ENCODE measurements around the gene BCL2L11. TPM values are rescaled to one million over a fixed set of nuclear protein-coding genes. Genes with fewer than 3 reads are reported as not detected.

The BCL2L11 gene
- total RNA-seq, 1 donor from 2014 or later, result 8.4 TPM

- TF ChIP-seq, protein P1, sequence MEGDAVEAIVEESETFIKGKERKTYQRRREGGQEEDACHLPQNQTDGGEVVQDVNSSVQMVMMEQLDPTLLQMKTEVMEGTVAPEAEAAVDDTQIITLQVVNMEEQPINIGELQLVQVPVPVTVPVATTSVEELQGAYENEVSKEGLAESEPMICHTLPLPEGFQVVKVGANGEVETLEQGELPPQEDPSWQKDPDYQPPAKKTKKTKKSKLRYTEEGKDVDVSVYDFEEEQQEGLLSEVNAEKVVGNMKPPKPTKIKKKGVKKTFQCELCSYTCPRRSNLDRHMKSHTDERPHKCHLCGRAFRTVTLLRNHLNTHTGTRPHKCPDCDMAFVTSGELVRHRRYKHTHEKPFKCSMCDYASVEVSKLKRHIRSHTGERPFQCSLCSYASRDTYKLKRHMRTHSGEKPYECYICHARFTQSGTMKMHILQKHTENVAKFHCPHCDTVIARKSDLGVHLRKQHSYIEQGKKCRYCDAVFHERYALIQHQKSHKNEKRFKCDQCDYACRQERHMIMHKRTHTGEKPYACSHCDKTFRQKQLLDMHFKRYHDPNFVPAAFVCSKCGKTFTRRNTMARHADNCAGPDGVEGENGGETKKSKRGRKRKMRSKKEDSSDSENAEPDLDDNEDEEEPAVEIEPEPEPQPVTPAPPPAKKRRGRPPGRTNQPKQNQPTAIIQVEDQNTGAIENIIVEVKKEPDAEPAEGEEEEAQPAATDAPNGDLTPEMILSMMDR (IDR thresholded peaks at IDR 0.05; ENCODE audit: borderline replicate concordance), result no peak
- Histone ChIP-seq H3K27ac (replicated peaks) (no peak overlapping the region), H3K27me3 (ENCODE audit: low read depth) (no peaks in the 10 kb centered on the region), H3K36me3 (peaks cover 18% of the 10 kb centered on the region), H3K4me3 (no peak overlapping the region), H3K9me3 (replicated peaks) (no peaks in the 10 kb centered on the region), H3K4me1 (peaks cover 40% of the 10 kb centered on the region)
- intact Hi-C loops (cut with micrococcal nuclease), result no loop called here
- no peak for DNase-seq
These were observed 12.9 kb downstream of the BCL2L11 start for GRCh38 chr2:111133603-111134002.

- peaks cover 14% of the 10 kb centered on the region for H3K36me3 ChIP-seq
- H3K27me3 ChIP-seq (ENCODE audit: low read depth), result no peaks in the 10 kb centered on the region
- TF ChIP-seq, protein P1 (IDR thresholded peaks at IDR 0.05; ENCODE audit: borderline replicate concordance), result no peak
- no peak overlapping the region for H3K4me3 ChIP-seq
- no peak for DNase-seq
- no peak overlapping the region for H3K27ac ChIP-seq (replicated peaks)
- no peaks in the 10 kb centered on the region for H3K9me3 ChIP-seq (replicated peaks)
- intact Hi-C loops (cut with micrococcal nuclease), result no loop called here
- H3K4me1 ChIP-seq, result peaks cover 44% of the 10 kb centered on the region
These were observed 13.3 kb downstream of the BCL2L11 start for GRCh38 chr2:111134055-111134454.

DNA sequence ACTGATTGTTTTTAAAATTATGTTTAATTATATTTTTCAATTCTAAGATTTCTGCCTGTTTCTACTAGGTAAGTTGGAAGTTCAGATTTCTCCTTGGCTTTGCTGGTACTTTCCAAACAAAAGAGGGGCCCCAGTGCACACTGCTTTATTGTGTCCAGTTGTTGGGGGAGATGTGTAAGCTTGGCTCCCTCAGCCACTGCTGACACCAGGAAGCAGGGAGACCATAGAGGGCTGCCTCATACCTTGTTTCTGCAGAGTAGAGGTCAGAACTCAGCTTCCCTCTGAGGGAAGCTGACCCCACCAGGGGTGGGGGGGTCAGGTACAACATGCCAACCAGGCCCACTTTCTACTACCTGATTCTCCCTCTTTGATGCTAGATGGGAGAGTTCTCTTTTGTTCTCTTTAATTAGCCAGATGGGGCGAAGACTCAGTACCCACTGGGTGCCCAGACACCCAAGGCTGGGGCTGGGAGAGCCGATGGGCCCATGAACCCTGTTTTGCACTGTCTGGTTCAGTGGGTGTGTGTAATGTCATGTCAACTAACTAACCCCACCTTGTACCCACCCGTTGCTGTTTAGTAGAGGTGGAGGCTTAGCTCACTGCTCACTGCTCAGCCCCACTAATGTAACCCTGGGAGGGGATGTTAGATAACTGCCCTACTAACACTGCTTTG lies 14.7 kb downstream of the BCL2L11 start:
- DNase-seq, result no peak
- Histone ChIP-seq H3K27me3 (ENCODE audit: low read depth) (no peaks in the 10 kb centered on the region), H3K9me3 (replicated peaks) (no peaks in the 10 kb centered on the region), H3K4me1 (peaks cover 57% of the 10 kb centered on the region), H3K27ac (replicated peaks) (no peak overlapping the region), H3K36me3 (peaks cover 2% of the 10 kb centered on the region), H3K4me3 (no peak overlapping the region)
- TF ChIP-seq, protein P1 (IDR thresholded peaks at IDR 0.05; ENCODE audit: borderline replicate concordance), result no peak
- intact Hi-C loops (cut with micrococcal nuclease), result no loop called here

- Histone ChIP-seq H3K9me3 (replicated peaks) (no peaks in the 10 kb centered on the region), H3K4me3 (no peak overlapping the region), H3K27ac (replicated peaks) (no peak overlapping the region), H3K4me1 (peaks cover 57% of the 10 kb centered on the region), H3K36me3 (no peaks in the 10 kb centered on the region), H3K27me3 (ENCODE audit: low read depth) (no peaks in the 10 kb centered on the region)
- intact Hi-C loops (cut with micrococcal nuclease), result no loop called here
- DNase-seq, result peak; percentile 36
- TF ChIP-seq, protein P1 (IDR thresholded peaks at IDR 0.05; ENCODE audit: borderline replicate concordance), result peak; percentile 55
These were observed 15.2 kb downstream of the BCL2L11 start for GRCh38 chr2:111135910-111136297.

DNA sequence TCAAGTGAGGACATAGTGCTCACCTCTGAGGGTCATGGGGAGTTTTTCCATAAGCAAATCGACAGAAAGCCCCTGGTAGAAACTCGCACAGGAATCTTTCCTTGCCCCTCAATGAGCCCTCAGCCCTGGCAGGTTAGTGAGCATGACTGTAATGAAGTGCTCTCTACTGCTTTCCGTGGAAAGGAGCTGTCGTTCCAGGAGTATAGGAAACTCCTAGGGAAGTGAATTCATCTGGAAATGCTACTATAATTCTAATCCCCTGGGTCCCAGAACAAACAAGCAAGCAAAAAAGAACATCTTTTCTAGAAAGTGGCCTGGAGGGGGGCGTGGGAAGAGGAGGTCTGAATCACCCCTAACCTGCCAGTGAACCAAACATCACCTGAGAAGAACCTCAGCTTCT lies 18.1 kb downstream of the BCL2L11 start:
- Histone ChIP-seq H3K9me3 (replicated peaks) (no peaks in the 10 kb centered on the region), H3K4me1 (peaks cover 41% of the 10 kb centered on the region), H3K4me3 (no peak overlapping the region), H3K27ac (replicated peaks) (no peak overlapping the region), H3K27me3 (ENCODE audit: low read depth) (no peaks in the 10 kb centered on the region), H3K36me3 (peaks cover 6% of the 10 kb centered on the region)
- no peak for DNase-seq
- intact Hi-C loops (cut with micrococcal nuclease), result no loop called here
- TF ChIP-seq, protein P1 (IDR thresholded peaks at IDR 0.05; ENCODE audit: borderline replicate concordance), result no peak

All from left ventricle myocardium inferior (tissue), 1 donor.